Upper lobe of left lung (tissue), 6 donors: ENCODE results near the gene MACROD2. TPM values are rescaled to one million over a fixed set of nuclear protein-coding genes. Genes with fewer than 3 reads are reported as not detected.
A peak's percentile ranks its signal among the peaks of the same experiment; 100 is the strongest.
"Not testable (repeated sequence)": the region's sequence is repeated elsewhere in the genome, so short reads cannot be mapped to it uniquely, and the experiment has no call there.

Source experiments
- ATAC-seq, 2 donors: fragments of 200-7000 bp; cut with Tn5 transposase; one replicate each; pipeline ENCODE4 v1.9.1; 2022; ENCODE audit warnings: mild to moderate bottlenecking in 2 of 2, moderate library complexity in 2 of 2; ENCODE audit not compliant: low FRiP score in 2 of 2
- DNase-seq, 2 donors: peaks; one replicate each; pipeline ENCODE4 v3.0.0-alpha.2; 2019 to 2020
- H3K27ac ChIP-seq, 4 donors: fragments of 200-600 bp; sonication (generic); one replicate each; pipeline ENCODE4 v1.5.1; 2016 to 2019
- H3K27me3 ChIP-seq, 4 donors: fragments of 200-600 bp; sonication (generic); one replicate each; pipeline ENCODE4 v1.5.1; 2017 to 2019
- H3K36me3 ChIP-seq, 4 donors: fragments of 200-600 bp; sonication (generic); one replicate each; pipeline ENCODE4 v1.5.1; 2016 to 2019
- H3K4me1 ChIP-seq, 4 donors: fragments of 200-600 bp; sonication (generic); one replicate each; pipeline ENCODE4 v1.5.1; 2018 to 2019
- H3K4me3 ChIP-seq, 4 donors: fragments of 200-600 bp; sonication (generic); one replicate each; pipeline ENCODE4 v1.5.1; 2017 to 2019; ENCODE audit warnings: mild to moderate bottlenecking in 2 of 4, moderate library complexity in 1 of 4
- H3K9me3 ChIP-seq, 4 donors: fragments of 200-600 bp; sonication (generic); one replicate each; pipeline ENCODE4 v1.5.1; 2018 to 2019
- CTCF ChIP-seq, 6 experiments: fragments of 450-650 bp in 4 of 6; fragments of 200-600 bp in 2 of 6; sonication (generic) in 2 of 6; IDR thresholded peaks; one replicate each; pipeline ENCODE4 v1.5.1; 2016 to 2019; ENCODE audit warnings: antibody characterized with exemption in 6 of 6
- EP300 ChIP-seq, 4 donors: sonication (generic); formaldehyde crosslinking; IDR thresholded peaks; one replicate each; pipeline ENCODE4 v1.5.1; 2017; ENCODE audit warnings: antibody characterized with exemption in 4 of 4, control low read depth in 2 of 4
- POLR2A ChIP-seq, 4 donors: fragments of 450-650 bp; IDR thresholded peaks; one replicate each; pipeline ENCODE4 v1.5.1; 2016 to 2017; ENCODE audit warnings: antibody characterized with exemption in 4 of 4, mild to moderate bottlenecking in 2 of 4
- POLR2AphosphoS5 ChIP-seq, 2 donors: sonication (generic); formaldehyde crosslinking; IDR thresholded peaks; one replicate each; pipeline ENCODE4 v1.5.1; 2017; ENCODE audit warnings: antibody characterized with exemption in 2 of 2
- WGBS, 2 donors: methylation state at CpG; one replicate each; pipeline ENCODE4 v1.1.5; 2017 to 2018; 5-methylcytosine and 5-hydroxymethylcytosine counted together
- total RNA-seq, 6 donors: library from RNA; depleted of rRNA in 4 of 6; stranded (reverse); fragments of >200 nt in 4 of 6; gene quantifications; one replicate each; pipeline versions ENCODE4 v1.1.0 to v1.2.1, GENCODE V29; 2016 to 2021
- donor health status: DM: no; HTN: no; CAD: no; lungs with moderate emphysema.
- donor health status: DM: no; HTN: yes; CAD: no; lungs with severe emphysema.

Gene MACROD2
- total RNA-seq, 6 donors from 2014 or later = 20.7 to 84.3 (median 36.3) TPM

- Histone ChIP-seq H3K4me1 (no peaks in the 10 kb centered on the region), H3K9me3 (peaks cover 0 to 13% (median 9%) of the 10 kb centered on the region in 4 donors), H3K36me3 (no peaks in the 10 kb centered on the region), H3K4me3 (no peak overlapping the region), H3K27ac (no peak overlapping the region), H3K27me3 (no peaks in the 10 kb centered on the region)
- DNase-seq (no peak), ATAC-seq (no peak)
- no peak for TF ChIP-seq EP300 (IDR thresholded peaks at IDR 0.05)
- TF ChIP-seq POLR2AphosphoS5 (IDR thresholded peaks at IDR 0.05) = no peak
- TF ChIP-seq CTCF (IDR thresholded peaks at IDR 0.05) = no peak
- WGBS, 2 donors = 48 to 52% methylated on average over 3 of the region's 3 CpGs
These were observed 984.2 kb downstream of the MACROD2 start for GRCh38 chr20:14979453-14979986.

- not testable (repeated sequence) for ATAC-seq, DNase-seq, H3K36me3 ChIP-seq, H3K27ac ChIP-seq, H3K4me1 ChIP-seq, H3K4me3 ChIP-seq, H3K27me3 ChIP-seq
- 80 to 92% methylated on average over 3 of the region's 3 CpGs for WGBS, 2 donors
- H3K9me3 ChIP-seq = peaks cover 0 to 13% (median 9%) of the 10 kb centered on the region in 4 donors
These were observed 986.2 kb downstream of the MACROD2 start for GRCh38 chr20:14981486-14981885.

- not testable (repeated sequence) for H3K4me3 ChIP-seq, H3K4me1 ChIP-seq, H3K36me3 ChIP-seq, H3K27ac ChIP-seq, DNase-seq, H3K27me3 ChIP-seq, ATAC-seq
- 77% methylated on average over 1 of the region's 1 CpG; no CpG with 5 or more reads in 1 of the 2 donors for WGBS, 2 donors
- peaks cover 0 to 13% (median 9%) of the 10 kb centered on the region in 4 donors for H3K9me3 ChIP-seq
These were observed 987.0 kb downstream of the MACROD2 start for GRCh38 chr20:14982324-14982723.

GRCh38 chr20:14984305-14984704 lies 989.0 kb downstream of the MACROD2 start:
- Histone ChIP-seq H3K4me1 (no peaks in the 10 kb centered on the region), H3K27ac (peak overlapping the region; percentile 44 to 80 (median 68)), H3K36me3 (no peaks in the 10 kb centered on the region), H3K9me3 (peaks cover 0 to 13% (median 9%) of the 10 kb centered on the region in 4 donors), H3K27me3 (no peaks in the 10 kb centered on the region), H3K4me3 (no peak overlapping the region)
- DNase-seq (no peak), ATAC-seq (no peak)
- TF ChIP-seq EP300 (IDR thresholded peaks at IDR 0.05) (no peak), CTCF (IDR thresholded peaks at IDR 0.05) (no peak), POLR2AphosphoS5 (IDR thresholded peaks at IDR 0.05) (no peak), POLR2A (IDR thresholded peaks at IDR 0.05) (no peak)
- WGBS, 2 donors = 66 to 76% methylated on average over 3 of the region's 3 CpGs

- 33 to 50% methylated on average over 4 of the region's 4 CpGs for WGBS, 2 donors
- H3K27me3 ChIP-seq = no peaks in the 10 kb centered on the region
- peak overlapping the region; percentile 44 to 80 (median 68) for H3K27ac ChIP-seq
- no peak overlapping the region for H3K4me3 ChIP-seq
- H3K36me3 ChIP-seq = no peaks in the 10 kb centered on the region
- no peaks in the 10 kb centered on the region for H3K4me1 ChIP-seq
- peaks cover 0 to 13% (median 9%) of the 10 kb centered on the region in 4 donors for H3K9me3 ChIP-seq
- TF ChIP-seq POLR2AphosphoS5 (IDR thresholded peaks at IDR 0.05) (no peak), EP300 (IDR thresholded peaks at IDR 0.05) (peak in 2 of 4 donors; percentile 46 to 81)
- ATAC-seq (peak; percentile 63 to 73), DNase-seq (peak in 1 of 2 donors; percentile 51)
These were observed 989.7 kb downstream of the MACROD2 start for GRCh38 chr20:14984768-14985622.

- 25 to 31% methylated on average over 4 of the region's 4 CpGs for WGBS, 2 donors
- TF ChIP-seq POLR2AphosphoS5 (IDR thresholded peaks at IDR 0.05) = peak; percentile 47 to 59
- no peak for TF ChIP-seq POLR2A (IDR thresholded peaks at IDR 0.05)
- TF ChIP-seq EP300 (IDR thresholded peaks at IDR 0.05) = peak; percentile 77 to 96 (median 87)
- TF ChIP-seq CTCF (IDR thresholded peaks at IDR 0.05) = no peak
- Histone ChIP-seq H3K36me3 (no peaks in the 10 kb centered on the region), H3K27me3 (no peaks in the 10 kb centered on the region), H3K4me1 (no peaks in the 10 kb centered on the region), H3K9me3 (peaks cover 0 to 13% (median 9%) of the 10 kb centered on the region in 4 donors), H3K4me3 (no peak overlapping the region), H3K27ac (peak overlapping the region; percentile 70 to 84 (median 78))
- peak in 1 of 2 donors; percentile 89 for DNase-seq
- ATAC-seq = peak; percentile 68 to 90
These were observed 990.8 kb downstream of the MACROD2 start for GRCh38 chr20:14986026-14986655.
